Measurements from ENCODE around the gene ZBTB7A.

ZBTB7A gene

DNA sequence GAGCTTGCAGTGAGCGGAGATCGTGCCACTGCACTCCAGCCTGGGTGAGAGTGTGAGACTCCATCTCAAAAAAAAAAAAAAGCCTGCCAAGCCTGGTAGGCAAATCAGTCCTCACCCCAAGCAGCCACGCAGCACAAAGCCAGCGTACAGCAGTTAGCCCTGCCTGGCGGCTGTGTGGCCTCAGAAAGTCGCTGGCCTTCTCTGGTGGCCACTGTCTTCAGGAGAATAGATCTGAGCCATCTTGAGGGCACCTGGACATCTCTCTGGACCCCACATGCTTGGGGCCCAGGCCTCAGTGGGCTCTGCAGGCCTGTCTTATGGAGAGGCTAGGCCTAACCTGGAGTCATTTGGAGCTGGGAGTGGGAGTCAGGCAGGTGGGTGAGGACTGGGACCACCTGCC is 36.1 kb downstream of the ZBTB7A start:
- 97% methylated on average over 4 of the region's 6 CpGs for WGBS
- no peak for DNase-seq
- H3K4me1 ChIP-seq (ENCODE audit: control insufficient read depth, insufficient read depth, low read depth, low read length), result peaks cover 7% of the 10 kb centered on the region
- H3K4me2 ChIP-seq (ENCODE audit: low read length, poor library complexity, severe bottlenecking), result no peak overlapping the region
- H4K8ac ChIP-seq (ENCODE audit: low read length), result peak overlapping the region; percentile 50
- H2AK5ac ChIP-seq (ENCODE audit: low read length, severe bottlenecking), result no peak overlapping the region
- H2BK15ac ChIP-seq (ENCODE audit: low read depth, poor library complexity, severe bottlenecking), result no peak overlapping the region
- H3K36me3 ChIP-seq (ENCODE audit: control insufficient read depth in 1 of 2, insufficient read depth in 2 of 2, low read depth in 1 of 2, low read length in 2 of 2), result peaks cover 43 to 85% of the 10 kb centered on the region in 2 experiments
- H2BK5ac ChIP-seq (ENCODE audit: low read depth, low read length, poor library complexity, severe bottlenecking), result no peak overlapping the region
- H3K18ac ChIP-seq (ENCODE audit: low read depth in 1 of 2, low read length in 2 of 2), result peak overlapping the region in 1 of 2 experiments; percentile 11
- no peak overlapping the region for H4K91ac ChIP-seq (ENCODE audit: low read length)
- no peak overlapping the region for H2BK12ac ChIP-seq (ENCODE audit: low read length in 2 of 2)
- no peak overlapping the region for H3K14ac ChIP-seq (ENCODE audit: low read length in 2 of 2)
- no peak overlapping the region for H3K9ac ChIP-seq (ENCODE audit: low read length)
- no peak overlapping the region for H2AFZ ChIP-seq (ENCODE audit: low read depth, low read length)
- H3K9me3 ChIP-seq (ENCODE audit: control insufficient read depth, low read length), result no peaks in the 10 kb centered on the region
- H3K27ac ChIP-seq (ENCODE audit: low read length, poor library complexity, severe bottlenecking), result no peak overlapping the region
- no peak overlapping the region for H3K4me3 ChIP-seq (ENCODE audit: insufficient read depth in 1 of 2, low read depth in 1 of 2, low read length in 2 of 2)
- peaks cover 34% of the 10 kb centered on the region for H3K79me1 ChIP-seq (replicated peaks; ENCODE audit: low read length, poor library complexity, severe bottlenecking)
- H3K27me3 ChIP-seq (ENCODE audit: control insufficient read depth in 1 of 2, insufficient read depth in 1 of 2, low read length in 2 of 2), result no peaks in the 10 kb centered on the region
- no peak overlapping the region for H3K4ac ChIP-seq (ENCODE audit: low read depth in 1 of 2, low read length in 2 of 2)
- H2BK120ac ChIP-seq (ENCODE audit: low read depth, low read length), result no peak overlapping the region
- no peak overlapping the region for H3K23ac ChIP-seq (ENCODE audit: low read length in 2 of 2)

DNA sequence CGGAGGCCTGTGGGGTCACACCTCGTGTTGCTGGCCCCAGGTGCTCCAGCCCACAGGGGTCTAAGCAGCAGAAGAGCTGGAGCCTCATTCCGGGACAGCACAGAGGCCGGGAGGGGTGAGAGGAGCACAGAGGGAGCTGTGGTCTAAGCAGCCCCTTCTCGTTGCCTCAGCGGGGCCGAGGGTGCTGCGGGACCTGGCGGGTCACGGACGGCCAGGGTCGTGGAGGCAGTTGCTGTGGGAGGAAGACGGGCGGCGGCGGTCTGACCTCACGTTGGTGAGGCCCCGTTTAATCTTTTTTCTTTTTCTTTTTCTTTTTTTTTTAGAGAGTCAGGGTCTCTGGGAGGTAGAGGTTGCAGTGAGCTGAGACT is 37.5 kb downstream of the ZBTB7A start:
- Histone ChIP-seq H3K4me3 (ENCODE audit: insufficient read depth in 1 of 2, low read depth in 1 of 2, low read length in 2 of 2) (no peak overlapping the region), H3K14ac (ENCODE audit: low read length in 2 of 2) (no peak overlapping the region), H2BK15ac (ENCODE audit: low read depth, poor library complexity, severe bottlenecking) (no peak overlapping the region), H3K4ac (ENCODE audit: low read depth in 1 of 2, low read length in 2 of 2) (no peak overlapping the region), H3K4me1 (ENCODE audit: control insufficient read depth, insufficient read depth, low read depth, low read length) (peaks cover 7% of the 10 kb centered on the region), H3K79me1 (replicated peaks; ENCODE audit: low read length, poor library complexity, severe bottlenecking) (peaks cover 45% of the 10 kb centered on the region), H3K36me3 (ENCODE audit: control insufficient read depth in 1 of 2, insufficient read depth in 2 of 2, low read depth in 1 of 2, low read length in 2 of 2) (peaks cover 52 to 87% of the 10 kb centered on the region in 2 experiments), H3K9me3 (ENCODE audit: control insufficient read depth, low read length) (no peaks in the 10 kb centered on the region), H3K4me2 (ENCODE audit: low read length, poor library complexity, severe bottlenecking) (no peak overlapping the region), H4K8ac (ENCODE audit: low read length) (no peak overlapping the region), H2AK5ac (ENCODE audit: low read length, severe bottlenecking) (no peak overlapping the region), H4K91ac (ENCODE audit: low read length) (no peak overlapping the region), H3K27me3 (ENCODE audit: control insufficient read depth in 1 of 2, insufficient read depth in 1 of 2, low read length in 2 of 2) (no peaks in the 10 kb centered on the region), H3K23ac (ENCODE audit: low read length in 2 of 2) (no peak overlapping the region), H2BK120ac (ENCODE audit: low read depth, low read length) (no peak overlapping the region), H2BK5ac (ENCODE audit: low read depth, low read length, poor library complexity, severe bottlenecking) (no peak overlapping the region), H2AFZ (ENCODE audit: low read depth, low read length) (no peak overlapping the region), H2BK12ac (ENCODE audit: low read length in 2 of 2) (no peak overlapping the region), H3K27ac (ENCODE audit: low read length, poor library complexity, severe bottlenecking) (no peak overlapping the region), H3K9ac (ENCODE audit: low read length) (no peak overlapping the region), H3K18ac (ENCODE audit: low read depth in 1 of 2, low read length in 2 of 2) (no peak overlapping the region)
- WGBS, result 97% methylated on average over 15 of the region's 18 CpGs
- DNase-seq, result no peak

DNA sequence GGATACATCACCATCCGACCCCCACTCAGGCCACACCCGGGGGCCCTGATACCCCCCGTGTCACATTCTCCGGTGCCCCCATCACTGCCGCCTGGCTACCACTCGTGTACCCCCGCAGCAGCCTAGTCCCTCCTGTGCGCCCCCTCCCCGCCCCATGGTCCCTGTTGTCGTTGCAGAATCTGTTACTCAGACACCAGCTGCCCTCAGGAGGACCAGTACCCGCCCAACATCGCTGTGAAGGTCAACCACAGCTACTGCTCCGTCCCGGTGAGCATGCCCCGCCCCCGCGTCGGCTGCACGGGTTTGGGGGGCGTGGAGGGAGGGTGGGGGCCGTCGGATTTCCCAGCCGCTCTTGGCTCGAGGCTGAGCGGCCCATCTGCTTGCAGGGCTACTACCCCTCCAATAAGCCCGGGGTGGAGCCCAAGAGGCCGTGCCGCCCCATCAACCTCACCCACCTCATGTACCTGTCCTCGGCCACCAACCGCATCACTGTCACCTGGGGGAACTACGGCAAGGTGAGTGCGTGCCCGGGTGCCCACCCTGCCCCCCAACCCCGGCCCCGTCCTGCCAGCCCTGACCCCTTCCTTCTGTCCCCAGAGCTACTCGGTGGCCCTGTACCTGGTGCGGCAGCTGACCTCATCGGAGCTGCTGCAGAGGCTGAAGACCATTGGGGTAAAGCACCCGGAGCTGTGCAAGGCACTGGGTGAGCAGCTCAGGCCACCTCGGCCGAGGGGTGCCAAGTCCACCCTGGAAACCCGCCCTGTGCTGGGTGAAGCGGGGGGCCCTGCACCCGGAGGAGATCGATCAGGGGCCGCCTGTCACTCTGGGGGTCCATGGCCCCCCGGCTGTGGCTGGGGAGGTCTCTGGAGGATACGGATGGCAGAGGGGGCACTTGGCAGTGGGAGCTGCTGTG is 38.1 kb downstream of the ZBTB7A start:
- Histone ChIP-seq H2BK15ac (ENCODE audit: low read depth, poor library complexity, severe bottlenecking) (no peak overlapping the region), H3K4me3 (ENCODE audit: insufficient read depth in 1 of 2, low read depth in 1 of 2, low read length in 2 of 2) (no peak overlapping the region), H2BK5ac (ENCODE audit: low read depth, low read length, poor library complexity, severe bottlenecking) (no peak overlapping the region), H4K91ac (ENCODE audit: low read length) (no peak overlapping the region), H2BK120ac (ENCODE audit: low read depth, low read length) (no peak overlapping the region), H3K27me3 (ENCODE audit: control insufficient read depth in 1 of 2, insufficient read depth in 1 of 2, low read length in 2 of 2) (no peaks in the 10 kb centered on the region), H3K4ac (ENCODE audit: low read depth in 1 of 2, low read length in 2 of 2) (no peak overlapping the region), H3K4me2 (ENCODE audit: low read length, poor library complexity, severe bottlenecking) (no peak overlapping the region), H3K18ac (ENCODE audit: low read depth in 1 of 2, low read length in 2 of 2) (no peak overlapping the region), H2BK12ac (ENCODE audit: low read length in 2 of 2) (no peak overlapping the region), H3K14ac (ENCODE audit: low read length in 2 of 2) (no peak overlapping the region), H3K4me1 (ENCODE audit: control insufficient read depth, insufficient read depth, low read depth, low read length) (peaks cover 7% of the 10 kb centered on the region), H3K27ac (ENCODE audit: low read length, poor library complexity, severe bottlenecking) (no peak overlapping the region), H3K36me3 (ENCODE audit: control insufficient read depth in 1 of 2, insufficient read depth in 2 of 2, low read depth in 1 of 2, low read length in 2 of 2) (peaks cover 47 to 87% of the 10 kb centered on the region in 2 experiments), H2AFZ (ENCODE audit: low read depth, low read length) (no peak overlapping the region), H3K79me1 (replicated peaks; ENCODE audit: low read length, poor library complexity, severe bottlenecking) (peaks cover 52% of the 10 kb centered on the region), H3K9ac (ENCODE audit: low read length) (no peak overlapping the region), H3K23ac (ENCODE audit: low read length in 2 of 2) (no peak overlapping the region), H2AK5ac (ENCODE audit: low read length, severe bottlenecking) (no peak overlapping the region), H3K9me3 (ENCODE audit: control insufficient read depth, low read length) (no peaks in the 10 kb centered on the region), H4K8ac (ENCODE audit: low read length) (no peak overlapping the region)
- DNase-seq, result no peak
- WGBS, result 96% methylated on average over 48 of the region's 48 CpGs

DNA sequence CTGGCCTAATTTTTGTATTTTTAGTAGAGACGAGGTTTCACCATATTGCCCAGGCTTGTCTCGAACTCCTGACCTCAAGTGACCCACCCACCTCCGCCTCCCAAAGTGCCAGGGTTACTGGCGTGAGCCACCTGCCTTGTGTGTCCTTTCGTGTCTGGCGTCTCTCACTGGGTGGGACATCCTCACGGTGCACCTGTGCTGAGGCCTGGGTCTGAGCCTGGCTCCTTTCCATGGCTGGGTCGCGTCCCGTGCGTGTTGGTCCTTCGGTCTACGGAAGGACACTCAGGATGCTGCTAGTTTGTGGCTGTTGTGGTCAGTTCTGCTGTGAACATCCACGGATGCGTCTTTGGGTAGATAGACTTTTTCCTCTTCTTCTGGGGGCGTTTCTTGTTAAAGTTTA is 39.6 kb downstream of the ZBTB7A start:
- Histone ChIP-seq H3K18ac (ENCODE audit: low read depth in 1 of 2, low read length in 2 of 2) (no peak overlapping the region), H2BK15ac (ENCODE audit: low read depth, poor library complexity, severe bottlenecking) (no peak overlapping the region), H3K9me3 (ENCODE audit: control insufficient read depth, low read length) (no peaks in the 10 kb centered on the region), H2AK5ac (ENCODE audit: low read length, severe bottlenecking) (no peak overlapping the region), H3K4me3 (ENCODE audit: insufficient read depth in 1 of 2, low read depth in 1 of 2, low read length in 2 of 2) (no peak overlapping the region), H3K14ac (ENCODE audit: low read length in 2 of 2) (no peak overlapping the region), H3K36me3 (ENCODE audit: control insufficient read depth in 1 of 2, insufficient read depth in 2 of 2, low read depth in 1 of 2, low read length in 2 of 2) (peaks cover 35 to 77% of the 10 kb centered on the region in 2 experiments), H2BK12ac (ENCODE audit: low read length in 2 of 2) (no peak overlapping the region), H3K27ac (ENCODE audit: low read length, poor library complexity, severe bottlenecking) (no peak overlapping the region), H3K79me1 (replicated peaks; ENCODE audit: low read length, poor library complexity, severe bottlenecking) (peaks cover 58% of the 10 kb centered on the region), H3K4ac (ENCODE audit: low read depth in 1 of 2, low read length in 2 of 2) (no peak overlapping the region), H4K91ac (ENCODE audit: low read length) (no peak overlapping the region), H3K4me1 (ENCODE audit: control insufficient read depth, insufficient read depth, low read depth, low read length) (peaks cover 1% of the 10 kb centered on the region), H3K27me3 (ENCODE audit: control insufficient read depth in 1 of 2, insufficient read depth in 1 of 2, low read length in 2 of 2) (no peaks in the 10 kb centered on the region), H2AFZ (ENCODE audit: low read depth, low read length) (no peak overlapping the region), H4K8ac (ENCODE audit: low read length) (no peak overlapping the region), H2BK120ac (ENCODE audit: low read depth, low read length) (no peak overlapping the region), H3K23ac (ENCODE audit: low read length in 2 of 2) (no peak overlapping the region), H3K9ac (ENCODE audit: low read length) (no peak overlapping the region), H3K4me2 (ENCODE audit: low read length, poor library complexity, severe bottlenecking) (no peak overlapping the region), H2BK5ac (ENCODE audit: low read depth, low read length, poor library complexity, severe bottlenecking) (no peak overlapping the region)
- no peak for DNase-seq
- 98% methylated on average over 15 of the region's 16 CpGs for WGBS

Measured in mesenchymal stem cell (in vitro differentiated cells and primary cell).